Fibroblast of peridontal ligament (primary cell): Measurements from ENCODE around the gene C5orf46.
A peak's percentile ranks its signal among the peaks of the same experiment; 100 is the strongest.
"Not testable (repeated sequence)": the region's sequence is repeated elsewhere in the genome, so short reads cannot be mapped to it uniquely, and the experiment has no call there.

Source experiments
- DNase-seq: peaks from one replicate; pipeline ENCODE4 v3.0.0-alpha.2; 2010; ENCODE audit errors: extremely low read depth

The C5orf46 gene

DNA sequence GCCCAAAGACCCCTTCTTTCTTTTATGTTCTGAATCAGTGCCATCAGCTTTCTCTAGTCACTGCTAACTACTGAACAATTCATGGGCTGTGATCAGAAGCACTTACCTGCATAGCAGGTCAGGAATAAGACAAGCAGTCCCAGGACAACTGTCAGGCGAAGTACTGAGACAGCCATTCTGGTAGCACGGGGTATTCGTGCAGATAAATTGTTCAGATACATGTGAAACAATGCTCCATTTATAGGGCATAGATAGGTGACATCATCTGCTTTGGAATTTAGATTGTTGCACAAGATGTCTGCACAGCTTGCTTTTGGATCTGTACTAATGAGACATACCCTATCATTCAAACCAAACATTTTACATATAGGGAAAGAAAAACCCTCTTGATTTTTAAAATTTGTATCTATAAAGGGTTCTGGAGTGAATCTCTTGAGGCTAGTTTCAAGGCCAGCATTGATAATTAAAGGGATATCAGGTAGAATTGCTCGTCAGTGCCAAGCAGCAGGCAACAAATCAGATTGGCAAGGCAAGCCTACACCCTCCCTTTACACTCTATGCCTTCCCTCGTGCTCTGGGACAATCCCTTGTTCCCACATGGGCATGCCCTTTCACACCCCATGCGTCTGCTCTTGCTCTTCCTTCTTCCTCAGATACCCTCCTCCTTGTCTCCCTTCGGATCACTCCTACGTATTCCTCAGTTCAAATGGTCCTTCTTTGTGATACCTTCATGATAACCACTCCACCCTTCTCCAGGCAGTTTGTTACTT lies at the start of gene C5orf46:
C5orf46 (minus strand) TSS at position 213 of the 770 bp plus-strand sequence; CDS start at position 176, 37 bp downstream.
- DNase-seq: peak; percentile 44

DNA sequence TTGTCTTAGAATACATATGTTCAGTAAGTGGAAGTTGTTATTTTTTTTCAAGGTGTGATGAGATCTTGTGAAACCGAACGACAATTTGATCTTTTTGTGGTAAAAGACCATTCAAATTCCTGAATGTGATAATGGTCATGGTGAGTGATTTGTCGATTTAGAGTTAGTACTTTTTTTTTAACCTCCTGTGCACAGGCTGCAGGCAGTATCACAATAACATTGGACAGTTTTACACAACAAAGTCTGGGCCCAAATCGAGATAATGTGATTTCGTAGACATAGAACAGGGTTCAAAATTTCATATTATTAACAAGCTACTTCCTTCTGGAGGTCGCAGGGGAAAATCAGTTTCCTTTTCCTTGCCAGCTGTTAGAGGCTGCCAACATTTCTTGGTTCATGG lies 48.6 kb upstream of the C5orf46 start:
- DNase-seq: no peak

DNA sequence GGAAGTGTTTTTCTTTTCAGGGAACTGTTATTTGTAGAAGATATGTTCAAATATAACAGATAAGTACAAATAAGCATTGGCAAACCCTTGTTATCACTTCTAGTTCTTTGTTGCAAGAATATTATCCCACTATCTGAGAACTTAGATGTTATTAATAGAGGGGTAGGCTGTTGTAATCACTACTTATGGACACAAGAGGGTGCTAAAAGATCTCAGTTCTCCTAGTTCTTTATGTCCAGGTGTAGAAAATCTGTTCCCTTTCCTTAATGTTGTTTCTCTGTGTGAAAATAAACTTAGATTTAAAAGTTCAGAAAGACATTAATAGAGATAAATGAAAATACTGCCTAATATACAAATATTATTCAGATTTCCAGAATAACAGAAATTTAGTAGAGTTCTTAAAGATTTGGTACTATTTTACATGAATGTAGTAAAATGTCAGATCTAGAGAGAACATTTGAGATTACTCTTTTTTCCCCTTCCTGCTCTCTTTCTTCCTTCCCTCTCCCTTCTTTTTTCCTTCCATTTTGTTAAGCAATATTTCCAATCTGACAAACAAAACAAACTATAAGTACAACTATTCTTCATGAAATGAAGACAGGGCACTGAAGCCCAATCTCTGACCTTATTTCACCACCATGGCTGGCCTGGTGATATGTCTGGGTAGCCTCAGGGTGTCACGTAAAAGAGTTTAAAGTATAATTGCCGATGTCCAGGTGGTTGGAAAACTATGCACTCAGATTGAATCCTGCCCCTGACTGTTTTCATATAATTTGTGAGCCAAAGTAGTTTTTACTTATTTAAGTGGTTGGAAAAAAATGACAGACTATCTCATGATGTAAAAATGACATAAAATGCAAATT lies 43.6 kb upstream of the C5orf46 start:
- peak; percentile 49 for DNase-seq

DNA sequence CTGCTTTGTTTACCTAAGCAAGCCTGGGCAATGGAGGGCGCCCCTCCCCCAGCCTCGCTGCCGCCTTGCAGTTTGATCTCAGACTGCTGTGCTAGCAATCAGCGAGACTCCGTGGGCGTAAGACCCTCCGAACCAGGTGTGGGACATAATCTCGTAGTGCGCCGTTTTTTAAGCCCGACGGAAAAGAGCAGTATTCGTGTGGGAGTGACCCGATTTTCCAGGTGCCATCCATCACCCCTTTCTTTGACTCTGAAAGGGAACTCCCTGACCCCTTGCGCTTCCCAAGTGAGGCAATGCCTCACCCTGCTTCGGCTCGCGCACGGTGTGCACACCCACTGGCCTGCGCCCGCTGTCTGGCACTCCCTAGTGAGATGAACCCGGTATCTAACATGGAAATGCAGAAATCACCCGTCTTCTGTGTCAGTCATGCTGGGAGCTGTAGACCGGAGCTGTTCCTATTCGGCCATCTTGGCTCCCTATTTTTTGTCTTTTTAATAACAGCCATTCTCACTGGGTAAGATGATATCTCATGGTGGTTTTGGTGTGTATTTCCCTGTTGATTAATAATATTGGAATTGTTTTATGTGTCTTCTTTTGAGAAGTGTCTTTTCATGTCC lies 40.4 kb upstream of the C5orf46 start:
- DNase-seq: not testable (repeated sequence)

DNA sequence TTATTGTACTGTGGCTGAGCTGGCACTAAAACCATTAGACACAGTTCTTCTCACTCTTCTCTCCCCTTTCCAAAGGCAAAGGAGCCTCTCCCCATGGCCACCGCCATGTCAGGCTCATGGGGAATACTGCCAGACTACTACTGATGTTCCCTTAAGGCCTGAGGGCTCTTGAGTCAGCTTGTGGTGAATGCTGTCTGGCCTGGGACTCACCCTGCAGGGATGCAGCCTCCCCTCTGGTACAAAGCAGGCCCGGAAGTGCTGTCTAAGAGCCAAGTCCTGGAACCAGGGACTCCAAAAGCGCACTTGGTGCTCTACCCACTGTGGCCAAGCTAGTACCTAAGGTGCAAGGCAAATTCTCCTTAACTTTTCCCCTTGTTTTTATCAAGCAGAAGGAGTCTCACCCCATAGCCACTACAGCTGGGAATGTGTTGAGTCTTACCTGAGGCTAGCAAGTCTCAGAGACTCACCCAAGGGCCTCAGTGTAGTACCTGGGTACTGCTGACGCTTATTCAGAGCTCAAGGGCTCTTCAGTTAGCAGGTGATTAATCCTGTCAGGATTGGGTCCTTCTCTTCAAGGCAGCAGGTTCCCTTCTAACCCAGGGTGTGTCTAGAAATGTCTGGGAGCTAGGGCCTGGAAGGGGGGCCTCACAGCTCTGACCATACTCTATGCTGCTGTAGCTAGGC lies 33.2 kb upstream of the C5orf46 start:
- DNase-seq: no peak

DNA sequence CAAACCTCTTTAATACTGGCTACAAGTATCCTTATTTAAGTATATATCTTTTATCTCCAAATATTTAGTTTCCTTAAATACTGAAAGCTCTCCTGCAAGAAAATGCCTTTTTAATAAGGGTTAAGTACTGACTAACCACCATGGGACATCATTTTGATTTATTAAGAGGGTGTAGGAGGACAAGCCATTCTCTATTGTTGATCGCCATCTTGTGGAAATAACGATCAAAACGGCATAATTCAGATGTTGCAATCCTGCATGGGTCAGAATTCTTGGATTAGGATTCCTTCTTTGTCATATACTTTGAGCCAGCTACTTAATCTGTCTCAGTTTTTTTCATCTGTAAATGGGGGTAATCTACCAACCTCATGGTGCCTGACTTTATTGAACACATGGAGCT lies 28.7 kb upstream of the C5orf46 start:
- peak; percentile 62 for DNase-seq

DNA sequence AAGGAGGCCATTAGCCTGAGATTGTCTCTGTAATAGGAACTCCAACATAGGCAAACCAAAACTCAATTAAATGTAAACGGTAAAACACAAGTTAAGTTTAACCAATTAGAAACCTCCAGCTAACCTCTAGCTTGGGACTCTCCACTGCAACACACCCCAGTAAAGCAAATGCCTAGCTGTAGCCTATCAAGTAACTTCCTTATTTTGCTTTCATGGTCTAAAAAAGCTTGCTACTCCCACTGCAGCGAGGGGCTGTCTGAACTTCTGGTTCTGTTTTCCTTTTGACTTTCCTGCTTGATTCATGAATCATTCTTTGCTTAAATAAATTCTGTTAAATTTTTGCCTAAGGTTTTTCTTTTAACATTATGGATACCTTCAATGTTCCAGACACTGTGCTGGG lies 24.4 kb upstream of the C5orf46 start:
- DNase-seq: no peak

DNA sequence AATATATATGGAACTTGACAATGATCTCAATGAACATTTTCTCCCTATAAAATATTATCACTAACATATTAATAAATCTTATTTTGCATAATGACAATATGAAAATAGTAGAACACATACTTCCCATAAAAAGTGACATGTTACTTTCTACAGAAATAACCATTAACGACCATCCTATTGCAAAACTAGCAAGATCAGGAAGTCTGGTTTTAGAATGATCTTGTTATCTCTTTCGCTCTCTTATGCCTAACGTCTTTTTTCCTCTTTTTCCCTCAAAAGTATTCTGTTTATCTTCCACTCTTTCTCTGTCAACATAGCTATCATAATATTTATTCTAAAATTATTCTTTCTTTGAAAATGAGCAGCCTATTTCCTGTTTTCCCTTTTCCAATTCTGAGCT lies 21.6 kb upstream of the C5orf46 start:
- DNase-seq: no peak

DNA sequence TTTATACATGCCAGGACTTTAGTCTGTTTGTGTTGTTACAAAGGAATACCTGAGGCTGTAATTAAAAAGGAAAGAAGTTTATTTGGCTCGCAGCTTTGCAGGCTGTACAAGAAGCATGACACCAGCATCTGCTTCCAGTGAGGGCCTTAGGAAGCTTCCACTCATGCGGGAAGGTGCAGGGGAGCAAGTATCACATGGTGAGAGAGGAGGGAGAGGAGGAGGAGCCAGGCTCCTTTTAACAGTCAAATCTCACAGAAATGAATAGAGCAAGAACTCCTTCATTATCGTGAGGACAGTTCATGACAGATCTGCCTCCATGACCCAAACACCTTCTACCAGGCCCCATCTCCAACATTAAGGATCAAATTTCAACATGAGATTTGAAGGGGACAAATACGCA lies 18.7 kb upstream of the C5orf46 start:
- DNase-seq: no peak

DNA sequence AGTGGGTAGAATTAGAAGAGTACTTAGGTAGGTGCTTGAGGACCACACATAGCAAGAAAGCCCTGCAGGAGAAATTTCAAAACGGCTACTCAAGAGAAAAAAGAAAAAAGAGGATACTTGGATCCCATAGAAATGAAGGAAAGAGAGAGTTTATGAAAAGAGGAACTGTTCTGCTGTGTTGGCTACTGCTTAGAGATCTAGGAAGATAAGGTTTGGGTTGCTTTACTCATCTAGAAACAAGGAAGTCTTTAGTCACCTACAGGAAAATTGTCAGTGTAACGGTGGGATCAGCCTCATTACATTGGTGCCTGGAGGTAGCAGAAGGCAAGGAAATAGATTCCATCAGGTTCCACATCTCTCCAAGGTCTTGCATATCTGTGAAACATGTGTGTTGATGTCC lies 14.8 kb upstream of the C5orf46 start:
- no peak for DNase-seq

DNA sequence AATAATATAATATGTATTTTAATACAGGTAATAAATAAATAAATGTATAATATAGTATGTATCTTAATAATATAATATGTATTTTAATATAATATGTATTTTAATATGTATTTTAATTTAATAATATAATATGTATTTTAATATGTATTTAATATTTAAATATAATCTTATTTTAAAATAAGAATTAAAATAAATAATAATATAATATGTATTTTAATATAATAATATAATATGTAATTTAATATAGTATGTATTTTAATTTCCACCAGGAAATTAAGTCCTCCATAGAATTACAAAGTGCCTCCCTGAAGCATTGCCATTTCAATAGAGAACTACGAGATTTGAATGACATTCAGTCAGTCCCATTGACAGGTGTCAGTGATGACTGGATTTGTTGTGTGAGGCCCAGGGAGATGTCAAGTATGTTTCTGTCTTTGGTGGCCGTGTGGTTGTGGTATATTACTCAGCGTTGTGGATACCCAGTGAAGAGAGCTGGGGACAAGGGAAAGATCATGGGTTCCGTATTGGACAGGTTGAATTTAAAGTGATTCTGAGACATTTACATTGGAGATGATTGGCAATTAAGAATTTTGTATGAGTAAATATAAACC lies 14.2 kb upstream of the C5orf46 start:
- DNase-seq: no peak

DNA sequence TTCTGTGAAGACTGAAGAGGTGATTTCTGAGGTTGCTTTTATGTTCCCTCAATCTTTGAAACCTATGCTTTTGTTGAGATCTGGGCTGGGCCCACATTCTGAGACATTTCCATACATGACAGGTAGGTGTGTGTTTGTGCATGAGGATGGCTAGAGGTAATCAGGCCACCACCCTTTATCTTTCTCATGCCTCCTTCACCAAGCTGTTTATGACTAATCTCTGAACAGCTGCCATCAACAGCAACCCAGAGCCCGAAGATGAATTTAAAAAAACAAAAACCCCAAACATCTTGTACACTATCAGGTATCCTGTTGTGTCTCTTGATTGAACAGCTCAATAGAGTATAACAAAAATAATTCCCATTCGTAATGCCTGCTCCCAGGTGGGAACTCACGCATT lies 12.6 kb upstream of the C5orf46 start:
- DNase-seq: no peak

DNA sequence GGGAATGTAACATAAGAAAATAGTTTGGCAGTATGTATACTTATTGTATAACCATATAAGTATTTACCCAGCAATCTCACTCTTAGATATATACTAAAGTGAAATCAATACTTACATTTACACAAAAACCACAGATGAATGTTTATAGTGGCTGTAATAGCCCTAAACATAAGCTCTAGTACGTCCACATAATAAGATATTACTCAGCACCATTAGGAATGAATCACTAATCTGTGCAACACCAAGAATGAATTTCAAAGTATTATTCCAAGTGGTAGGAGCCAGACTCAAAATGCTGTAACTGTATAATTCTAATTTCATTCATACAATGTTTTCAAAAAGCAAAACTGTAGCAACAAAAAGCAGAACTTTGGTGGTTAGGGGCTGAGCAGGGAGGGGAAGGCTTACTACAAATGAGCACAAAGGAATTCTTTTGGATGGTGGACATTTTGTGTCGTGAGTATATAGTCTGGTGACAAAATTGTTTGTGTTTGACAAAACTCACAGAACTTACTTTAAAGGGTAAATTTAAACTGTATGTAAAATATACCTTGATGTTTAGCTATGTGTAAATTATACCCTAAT lies 11.9 kb upstream of the C5orf46 start:
- no peak for DNase-seq

DNA sequence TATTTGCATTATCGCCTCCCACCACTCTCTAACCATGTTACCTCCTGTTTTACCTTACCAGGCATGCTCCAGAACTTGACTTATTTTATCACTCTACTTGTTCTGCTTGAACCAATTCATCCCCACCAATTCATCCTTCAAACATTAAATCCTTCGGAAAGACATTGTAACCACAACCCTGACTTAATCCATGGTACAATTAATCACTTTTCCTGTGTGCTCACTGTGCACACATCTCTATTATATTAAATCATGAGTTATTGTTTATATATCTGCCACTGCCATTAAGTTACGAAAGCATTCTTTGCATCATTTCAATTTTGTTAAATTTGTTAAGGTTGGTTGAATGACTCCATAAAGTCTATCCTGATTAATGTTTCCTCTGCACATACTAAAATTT lies 7.4 kb upstream of the C5orf46 start:
- DNase-seq: no peak

DNA sequence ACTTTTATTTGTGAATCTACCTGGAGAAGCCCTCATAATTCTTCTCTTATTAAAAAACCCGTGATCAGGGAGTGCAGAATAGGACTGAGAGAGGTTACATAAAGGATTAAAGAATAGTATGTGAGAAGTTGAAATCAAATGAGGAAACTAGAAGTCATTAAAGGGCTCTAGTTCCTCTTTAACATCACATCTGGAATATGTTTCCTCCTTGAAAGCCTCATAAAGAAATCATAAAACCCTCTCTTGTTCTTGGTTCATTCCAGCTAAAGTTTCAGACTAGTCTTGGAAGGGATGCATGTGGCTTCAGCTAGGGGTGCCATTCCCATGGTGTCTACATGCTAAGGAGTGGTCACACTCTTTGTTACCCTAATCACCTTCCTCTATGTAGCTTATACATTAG lies 5.7 kb upstream of the C5orf46 start:
- no peak for DNase-seq

DNA sequence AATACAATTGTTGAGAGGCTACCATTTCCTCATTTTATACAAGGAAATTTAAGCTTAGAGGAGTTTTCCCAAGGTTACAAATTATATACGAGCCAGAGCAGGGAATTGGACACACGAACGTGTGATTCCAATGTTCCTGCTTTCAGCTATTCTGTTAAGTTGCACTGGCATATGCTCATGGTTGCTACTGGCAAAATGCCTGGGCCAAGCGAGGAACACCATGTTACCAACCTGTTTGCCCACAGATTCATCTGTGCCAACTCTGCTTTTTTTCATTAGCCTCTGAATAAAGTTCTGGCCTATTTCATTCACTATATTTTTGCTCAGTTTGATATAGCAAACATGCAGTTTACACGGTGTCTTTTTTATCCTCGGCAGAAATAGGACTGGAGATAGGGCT lies 5.1 kb upstream of the C5orf46 start:
- DNase-seq: no peak

DNA sequence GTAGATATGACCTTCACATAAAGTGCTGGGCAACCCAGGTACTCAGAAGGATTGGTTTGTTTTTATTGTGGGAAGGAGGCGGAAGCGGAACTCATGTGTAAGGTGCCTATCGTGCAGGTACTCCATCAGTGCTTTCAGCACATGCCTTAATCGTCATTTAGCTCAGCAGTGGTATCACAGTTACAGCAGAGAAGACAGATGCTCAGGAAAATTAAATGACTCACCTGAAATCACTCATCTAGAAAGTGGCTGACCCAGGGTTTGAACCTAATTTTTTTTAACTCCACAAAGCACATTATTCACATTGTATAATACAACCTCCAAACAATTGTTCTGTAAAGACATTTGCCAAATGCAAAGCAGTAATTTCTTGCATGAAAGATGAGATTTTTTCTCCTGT lies 2.2 kb downstream of the C5orf46 start:
- DNase-seq: no peak

DNA sequence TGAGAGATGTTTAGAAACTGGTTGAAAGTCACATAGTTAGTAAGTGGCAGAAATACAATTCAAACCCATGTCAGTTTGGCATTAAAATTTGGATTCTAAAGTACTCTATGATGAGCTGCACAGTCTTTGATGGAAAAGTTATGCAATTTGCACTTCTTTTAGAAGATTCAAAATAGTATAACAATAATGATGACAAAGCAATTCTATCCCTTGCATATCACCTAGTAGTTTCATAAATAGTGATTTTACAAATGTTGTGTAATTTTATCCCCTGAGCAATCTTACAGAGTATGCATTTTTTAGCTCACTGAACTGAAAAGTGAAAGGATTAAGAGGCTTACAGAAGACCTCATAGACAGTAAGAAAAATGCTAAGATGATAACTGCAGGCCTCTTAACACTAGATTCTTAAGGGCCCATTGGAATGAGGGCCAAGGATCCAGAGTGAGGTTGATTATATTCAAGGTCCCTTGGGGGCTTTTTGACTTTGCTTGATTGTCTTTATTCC lies 3.7 kb downstream of the C5orf46 start:
- DNase-seq: peak; percentile 2

DNA sequence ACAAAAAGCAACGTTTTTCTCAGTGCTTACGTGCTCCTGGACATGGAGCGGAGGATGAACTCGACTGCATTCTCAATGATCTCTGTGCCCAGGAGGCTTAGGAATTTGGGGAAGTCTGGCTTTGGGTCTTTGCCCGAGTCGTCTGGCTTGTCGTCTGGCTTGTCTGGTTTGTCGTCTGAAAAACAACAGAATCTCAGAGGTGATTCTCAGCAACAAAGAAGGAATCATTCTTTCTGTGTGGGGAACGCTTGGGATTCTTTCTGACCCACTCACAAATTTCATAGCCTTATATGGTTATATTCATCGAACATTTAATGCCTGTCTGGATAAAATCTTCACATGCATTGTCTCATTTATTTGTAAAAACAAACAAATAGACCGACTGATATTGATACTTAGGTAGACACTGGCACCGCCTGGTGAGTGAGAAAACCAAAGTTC lies 4.7 kb downstream of the C5orf46 start:
- DNase-seq: peak; percentile 2

DNA sequence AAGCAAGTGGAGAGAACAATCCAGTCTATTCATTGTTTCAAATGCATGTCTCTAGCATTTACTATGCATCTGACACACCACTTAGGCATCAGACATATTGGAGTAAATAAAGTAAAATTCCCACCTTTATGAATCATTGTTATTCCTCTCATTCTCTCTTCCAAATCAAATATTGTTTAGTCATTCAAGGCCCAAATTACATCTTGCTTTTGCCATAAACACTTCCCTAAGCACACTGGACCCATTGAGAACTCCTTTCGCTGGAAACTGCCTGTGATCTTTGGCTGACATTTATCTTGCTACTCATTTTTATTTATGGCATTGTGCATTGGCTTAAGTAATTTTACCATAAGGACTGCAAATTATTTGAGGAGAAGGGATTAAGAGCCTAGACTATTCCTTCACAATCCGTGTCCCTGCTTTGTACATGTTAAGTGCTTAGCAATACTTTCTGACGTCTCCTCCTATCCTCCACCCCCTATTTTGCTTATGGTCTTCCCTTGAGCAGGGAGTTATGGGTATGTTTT lies 7.4 kb downstream of the C5orf46 start:
- no peak for DNase-seq

DNA sequence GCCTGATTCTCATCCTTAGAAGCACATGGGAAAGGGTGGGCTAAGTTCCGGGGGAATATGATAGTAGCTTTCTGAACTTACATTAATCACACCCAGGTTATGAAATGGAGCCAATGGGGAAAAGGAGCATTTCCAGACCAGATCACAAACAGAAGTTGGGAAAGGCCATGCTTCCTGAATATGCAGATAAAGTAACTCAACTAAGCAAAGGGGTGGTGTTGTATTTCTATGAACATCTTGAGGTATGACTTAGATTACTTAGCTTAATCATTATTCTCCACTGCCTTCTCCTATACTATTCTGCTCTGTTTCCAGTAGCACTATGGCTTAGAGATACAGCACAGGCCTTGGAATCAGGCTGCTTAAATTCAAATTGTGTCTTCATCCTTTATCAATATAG lies 10.5 kb downstream of the C5orf46 start:
- DNase-seq: no peak
